GM19099 (cell line): ENCODE results near the gene SDC3.

ENCODE experiments used
- POLR2A ChIP-seq: IDR thresholded peaks from 3 replicates; pipeline ENCODE4 v1.6.1; 2011; ENCODE audit warnings: low read depth; ENCODE audit not compliant: insufficient read length; ENCODE audit errors: extremely low read depth

SDC3 gene

GRCh38 chr1:30912224-30912623 lies 3.7 kb upstream of the SDC3 start:
- no peak for TF ChIP-seq POLR2A

- TF ChIP-seq POLR2A = no peak
Measured at GRCh38 chr1:30911059-30911954, 2.7 kb upstream of the SDC3 start.

- no peak for TF ChIP-seq POLR2A
Measured at GRCh38 chr1:30909365-30910068, 959 bp upstream of the SDC3 start.

DNA sequence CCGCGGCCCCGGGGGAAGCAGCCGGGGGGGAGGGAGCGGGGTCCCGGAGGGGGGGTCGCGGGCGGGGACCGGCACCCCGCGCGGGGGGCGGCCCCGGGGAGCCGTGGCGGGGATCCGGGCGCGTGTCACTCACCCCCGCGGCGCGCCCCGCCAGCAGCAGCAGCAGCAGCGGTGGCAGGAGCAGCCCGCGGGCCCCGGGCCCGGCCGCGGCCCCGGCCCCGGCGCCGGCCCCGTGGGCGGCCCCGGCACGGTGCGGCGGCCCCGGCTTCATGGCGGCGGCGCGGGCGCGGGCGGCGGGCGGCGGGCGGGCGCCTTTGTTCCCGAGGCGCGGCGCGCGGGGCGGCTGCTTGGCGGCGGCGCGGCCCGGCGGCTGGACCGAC lies 252 bp downstream of the SDC3 start:
- no peak for TF ChIP-seq POLR2A

- TF ChIP-seq POLR2A = no peak
Measured at GRCh38 chr1:30907481-30908315, 860 bp downstream of the SDC3 start.

- TF ChIP-seq POLR2A = no peak
Measured at GRCh38 chr1:30906631-30907441, 1.7 kb downstream of the SDC3 start.

DNA sequence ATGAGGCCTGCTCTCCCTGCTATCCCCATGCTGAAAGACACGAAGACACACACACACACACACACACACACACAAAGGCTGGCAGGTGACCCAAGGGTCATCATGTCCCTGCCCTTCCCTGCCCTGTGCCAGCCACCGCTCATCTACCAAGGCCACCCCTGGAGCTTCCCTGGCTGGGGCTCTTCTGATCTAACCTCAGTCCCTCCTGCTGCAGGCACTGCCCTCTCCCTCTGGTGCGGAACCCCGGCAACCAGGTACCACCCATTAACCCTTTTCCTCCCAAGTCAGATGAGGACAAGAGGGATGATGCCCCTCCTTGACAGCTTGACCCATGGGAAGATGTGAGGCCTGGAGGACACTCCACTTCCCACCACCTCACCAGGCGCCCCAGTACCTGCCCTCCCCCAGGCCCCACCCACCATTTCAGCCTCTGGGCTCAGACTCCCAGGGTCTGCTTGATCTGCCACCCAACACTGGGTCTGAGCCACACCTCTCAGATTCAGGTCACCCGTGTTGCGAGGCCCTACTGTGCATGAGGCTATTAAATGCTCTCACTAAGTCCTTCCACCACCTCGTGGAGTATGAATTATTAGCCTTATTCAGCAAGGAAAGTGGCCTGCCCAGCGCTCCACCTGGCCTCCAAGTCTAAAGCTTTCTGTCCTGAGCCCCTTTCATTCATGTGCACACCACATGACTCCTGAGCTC lies 2.5 kb downstream of the SDC3 start:
- TF ChIP-seq POLR2A = no peak

- no peak for TF ChIP-seq POLR2A
Measured at GRCh38 chr1:30905403-30905802, 3.2 kb downstream of the SDC3 start.

GRCh38 chr1:30904962-30905335 lies 3.6 kb downstream of the SDC3 start:
- no peak for TF ChIP-seq POLR2A

GRCh38 chr1:30904191-30904961 lies 4.2 kb downstream of the SDC3 start:
- TF ChIP-seq POLR2A = no peak

- no peak for TF ChIP-seq POLR2A
Measured at GRCh38 chr1:30903343-30904034, 5.1 kb downstream of the SDC3 start.

DNA sequence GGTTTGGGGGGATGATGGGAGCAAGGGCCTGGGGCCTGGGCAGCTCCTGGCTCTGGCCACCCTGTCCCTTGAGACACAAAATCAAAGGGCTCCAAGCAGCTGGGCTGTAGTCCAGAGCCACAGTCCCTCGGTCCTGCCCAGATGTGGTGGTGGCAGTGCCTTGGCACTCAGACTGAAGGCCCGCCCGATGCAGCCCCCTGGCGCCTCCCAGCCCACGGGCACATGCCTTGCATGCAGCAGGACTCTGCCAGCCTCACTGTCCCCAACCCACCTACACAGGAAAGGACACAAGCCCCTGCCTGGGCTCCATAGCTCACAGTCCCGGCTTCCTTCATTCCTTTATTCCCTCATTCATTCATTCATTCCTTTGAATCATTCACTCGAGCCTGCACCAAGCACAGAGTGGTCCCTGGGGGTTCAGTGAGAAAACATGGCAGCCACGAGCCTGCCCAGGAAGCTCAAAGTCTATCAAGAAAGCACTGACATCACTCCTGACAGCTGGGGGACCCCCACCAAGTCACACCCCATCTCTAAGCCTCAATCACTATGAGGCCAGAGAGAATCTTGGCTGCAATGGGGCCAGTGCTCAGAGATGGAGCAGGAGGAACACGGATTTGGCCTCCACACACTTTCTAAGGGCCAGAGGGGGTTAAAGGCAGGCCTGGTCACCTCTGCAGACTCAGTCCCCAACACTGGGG lies 5.8 kb downstream of the SDC3 start:
- no peak for TF ChIP-seq POLR2A
